ENCODE data around the gene ABCG5. TPM values are rescaled to one million over a fixed set of nuclear protein-coding genes. Genes with fewer than 3 reads are reported as not detected.

ABCG5 gene
- total RNA-seq, 4 donors from 2014 or later = 1.7 to 9.3 (median 5.3) TPM

GRCh38 chr2:43824512-43824911 lies 14.1 kb downstream of the ABCG5 start:
- TF ChIP-seq POLR2A (IDR thresholded peaks at IDR 0.05) (no peak), CTCF (IDR thresholded peaks at IDR 0.05) (no peak)
- Histone ChIP-seq H3K4me3 (no peak overlapping the region), H3K27me3 (no peaks in the 10 kb centered on the region), H3K36me3 (no peaks in the 10 kb centered on the region), H3K4me1 (peaks cover 0 to 7% (median 0%) of the 10 kb centered on the region in 4 donors), H3K27ac (no peak overlapping the region), H3K9me3 (no peaks in the 10 kb centered on the region)
- DNase-seq = no peak

- H3K36me3 ChIP-seq = no peaks in the 10 kb centered on the region
- H3K27ac ChIP-seq = no peak overlapping the region
- no peaks in the 10 kb centered on the region for H3K9me3 ChIP-seq
- no peak overlapping the region for H3K4me3 ChIP-seq
- TF ChIP-seq CTCF (IDR thresholded peaks at IDR 0.05) (no peak), POLR2A (IDR thresholded peaks at IDR 0.05) (no peak)
- H3K4me1 ChIP-seq = peaks cover 0 to 14% (median 0%) of the 10 kb centered on the region in 4 donors
- H3K27me3 ChIP-seq = no peaks in the 10 kb centered on the region
- no peak for DNase-seq
Measured at GRCh38 chr2:43823751-43824150, 14.9 kb downstream of the ABCG5 start.

- Histone ChIP-seq H3K4me1 (peaks cover 0 to 21% (median 0%) of the 10 kb centered on the region in 4 donors), H3K27me3 (no peaks in the 10 kb centered on the region), H3K9me3 (no peaks in the 10 kb centered on the region), H3K4me3 (no peak overlapping the region), H3K27ac (no peak overlapping the region), H3K36me3 (no peaks in the 10 kb centered on the region)
- DNase-seq = no peak
- TF ChIP-seq POLR2A (IDR thresholded peaks at IDR 0.05) (no peak), CTCF (IDR thresholded peaks at IDR 0.05) (no peak)
Measured at GRCh38 chr2:43822839-43823238, 15.8 kb downstream of the ABCG5 start.

- Histone ChIP-seq H3K4me1 (peaks cover 0 to 21% (median 0%) of the 10 kb centered on the region in 4 donors), H3K36me3 (no peaks in the 10 kb centered on the region), H3K27me3 (no peaks in the 10 kb centered on the region), H3K9me3 (no peaks in the 10 kb centered on the region), H3K4me3 (no peak overlapping the region), H3K27ac (peak overlapping the region in 3 of 4 donors; percentile 33 to 83 (median 70))
- DNase-seq = no peak
- no peak for TF ChIP-seq CTCF (IDR thresholded peaks at IDR 0.05)
- no peak for TF ChIP-seq POLR2A (IDR thresholded peaks at IDR 0.05)
Measured at GRCh38 chr2:43819491-43820163, 19.0 kb downstream of the ABCG5 start.

- Histone ChIP-seq H3K27ac (peak overlapping the region in 3 of 4 donors; percentile 33 to 83 (median 70)), H3K36me3 (no peaks in the 10 kb centered on the region), H3K9me3 (no peaks in the 10 kb centered on the region), H3K4me3 (no peak overlapping the region), H3K4me1 (peaks cover 0 to 21% (median 0%) of the 10 kb centered on the region in 4 donors), H3K27me3 (no peaks in the 10 kb centered on the region)
- DNase-seq = peak in 2 of 3 donors; percentile 79 to 90
- TF ChIP-seq POLR2A (IDR thresholded peaks at IDR 0.05) = peak in 1 of 2 donors; percentile 39
- TF ChIP-seq CTCF (IDR thresholded peaks at IDR 0.05) = no peak
Measured at GRCh38 chr2:43818761-43819160, 19.9 kb downstream of the ABCG5 start.

Data from Peyer's patch (tissue), 4 donors.